GM12873 (cell line): ENCODE results near the gene RTN4.

Source experiments
- CTCF ChIP-seq: IDR thresholded peaks from 2 replicates; pipeline ENCODE4 v1.5.1; 2012; ENCODE audit warnings: low read depth, mild to moderate bottlenecking, moderate library complexity, low read length, control low read depth; ENCODE audit not compliant: insufficient read depth; ENCODE audit errors: missing control alignments

RTN4 gene

GRCh38 chr2:55018619-55019018, 31.6 kb downstream of the RTN4 start:
- no peak for TF ChIP-seq CTCF

- no peak for TF ChIP-seq CTCF
Observed at GRCh38 chr2:55017880-55018279, 32.4 kb downstream of the RTN4 start.

DNA sequence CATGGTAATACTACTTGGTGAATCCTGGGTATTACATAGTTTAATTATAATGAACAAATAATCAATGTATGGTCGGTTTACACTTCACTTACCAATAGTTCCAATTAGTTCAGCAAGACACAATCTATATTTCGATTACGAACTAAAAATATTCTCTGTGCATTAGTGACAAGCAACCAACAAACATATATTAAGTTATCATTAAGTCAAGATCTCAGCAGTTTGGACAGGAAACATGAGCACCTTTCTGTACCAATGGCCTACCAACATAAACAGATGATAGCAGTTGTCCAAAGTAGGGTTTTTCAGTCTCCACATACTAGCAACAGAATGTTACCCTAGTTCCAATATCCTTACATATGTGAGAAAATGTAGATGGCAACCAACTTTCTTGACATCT, 32.8 kb downstream of the RTN4 start:
- TF ChIP-seq CTCF: no peak

DNA sequence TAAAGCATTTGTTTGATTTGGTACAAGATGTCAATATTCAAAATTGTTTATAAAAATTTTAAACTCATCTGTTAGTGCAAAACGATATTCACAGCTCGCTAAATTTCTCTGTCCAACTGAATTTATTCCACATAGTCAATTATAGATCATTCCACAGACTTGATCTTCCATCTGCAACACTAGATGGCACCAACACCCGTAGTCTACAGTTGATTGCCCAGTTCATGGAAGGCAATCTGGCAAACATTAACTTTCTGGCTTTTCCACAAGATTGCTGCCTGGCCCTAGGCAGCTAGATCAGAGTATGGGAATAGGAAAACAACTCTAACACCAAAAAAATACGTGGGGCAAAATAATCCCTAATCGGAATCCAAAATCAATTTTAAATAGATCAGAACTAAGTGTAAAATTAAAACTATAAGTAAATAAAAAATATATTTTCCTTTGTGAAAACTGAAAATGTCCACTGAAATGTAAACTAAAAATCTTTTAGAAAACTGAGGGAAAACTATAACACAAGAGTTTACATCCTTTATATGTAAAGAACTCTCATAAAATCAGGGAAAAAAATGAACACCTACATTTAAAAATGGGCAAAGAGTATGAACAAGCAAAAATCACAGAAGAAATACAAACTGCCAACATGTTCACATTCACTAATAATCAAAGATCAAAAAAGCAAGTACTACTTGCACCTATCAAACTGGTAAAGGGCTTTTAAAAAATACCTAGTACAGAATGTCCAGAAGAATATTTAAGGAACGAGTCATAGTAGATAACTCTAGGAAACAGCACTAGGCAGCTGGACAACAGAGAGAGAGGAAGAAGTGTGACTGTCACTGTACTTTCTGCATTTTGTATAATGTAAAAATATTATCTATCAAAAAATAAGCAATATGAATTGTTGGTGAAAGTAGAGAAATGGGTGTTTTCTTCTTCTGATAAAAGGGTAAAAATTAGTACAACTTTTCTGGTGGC, 35.0 kb downstream of the RTN4 start:
- peak; percentile 57 for TF ChIP-seq CTCF

DNA sequence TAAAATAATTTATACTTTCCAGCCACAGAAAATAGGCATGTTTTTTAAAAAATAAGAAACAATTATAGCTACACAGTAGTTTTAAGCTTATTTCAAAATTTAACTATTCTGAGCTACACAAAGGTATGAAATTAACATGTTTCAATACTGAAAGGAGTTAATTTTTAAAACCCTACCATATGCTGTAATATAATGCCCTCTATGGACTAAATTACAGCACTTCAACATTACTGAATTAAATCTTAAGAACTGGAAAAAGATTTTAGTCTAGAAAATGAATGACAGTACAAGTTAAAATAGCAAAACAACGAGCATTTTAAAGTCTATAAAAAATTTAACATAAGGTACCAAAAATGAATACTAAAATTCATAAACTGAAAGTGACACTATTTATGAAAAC, 36.3 kb downstream of the RTN4 start:
- no peak for TF ChIP-seq CTCF

DNA sequence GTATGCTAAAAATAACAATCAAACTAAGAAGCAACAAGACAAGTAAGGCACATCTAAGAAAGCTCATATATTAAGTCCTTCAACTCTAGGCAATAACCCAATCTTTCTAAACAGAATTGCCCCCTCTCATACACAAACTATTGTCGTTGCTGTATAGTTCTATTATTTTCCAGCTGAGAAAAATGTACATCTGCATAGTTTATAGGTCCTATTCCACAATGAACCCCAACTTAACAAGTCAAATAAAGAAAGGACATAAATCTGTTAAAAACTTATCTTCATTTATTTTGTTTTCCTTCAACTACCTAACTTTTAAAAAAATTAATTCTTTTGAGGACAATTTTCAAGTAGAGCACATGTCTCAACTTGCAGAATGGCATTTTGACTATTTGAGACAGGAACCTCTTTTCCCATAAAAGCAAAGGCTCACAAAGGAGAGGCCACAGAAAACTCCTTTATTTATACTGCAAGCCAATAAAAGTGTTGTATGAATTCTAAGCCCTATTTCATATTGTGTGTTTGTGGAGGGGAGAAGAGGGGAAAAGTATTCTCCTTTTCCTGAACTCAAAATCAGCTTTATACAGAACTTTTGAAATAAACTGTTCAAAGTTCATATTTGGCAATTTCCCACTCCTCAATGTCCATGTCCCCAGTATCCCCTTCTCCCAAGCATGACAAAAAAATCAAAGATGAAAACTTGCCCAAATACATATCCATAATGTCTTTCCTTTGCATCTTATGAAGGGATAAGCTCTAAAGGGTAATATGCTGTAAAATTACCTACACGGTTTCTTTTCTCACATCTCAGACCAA, 37.4 kb downstream of the RTN4 start:
- TF ChIP-seq CTCF: no peak

DNA sequence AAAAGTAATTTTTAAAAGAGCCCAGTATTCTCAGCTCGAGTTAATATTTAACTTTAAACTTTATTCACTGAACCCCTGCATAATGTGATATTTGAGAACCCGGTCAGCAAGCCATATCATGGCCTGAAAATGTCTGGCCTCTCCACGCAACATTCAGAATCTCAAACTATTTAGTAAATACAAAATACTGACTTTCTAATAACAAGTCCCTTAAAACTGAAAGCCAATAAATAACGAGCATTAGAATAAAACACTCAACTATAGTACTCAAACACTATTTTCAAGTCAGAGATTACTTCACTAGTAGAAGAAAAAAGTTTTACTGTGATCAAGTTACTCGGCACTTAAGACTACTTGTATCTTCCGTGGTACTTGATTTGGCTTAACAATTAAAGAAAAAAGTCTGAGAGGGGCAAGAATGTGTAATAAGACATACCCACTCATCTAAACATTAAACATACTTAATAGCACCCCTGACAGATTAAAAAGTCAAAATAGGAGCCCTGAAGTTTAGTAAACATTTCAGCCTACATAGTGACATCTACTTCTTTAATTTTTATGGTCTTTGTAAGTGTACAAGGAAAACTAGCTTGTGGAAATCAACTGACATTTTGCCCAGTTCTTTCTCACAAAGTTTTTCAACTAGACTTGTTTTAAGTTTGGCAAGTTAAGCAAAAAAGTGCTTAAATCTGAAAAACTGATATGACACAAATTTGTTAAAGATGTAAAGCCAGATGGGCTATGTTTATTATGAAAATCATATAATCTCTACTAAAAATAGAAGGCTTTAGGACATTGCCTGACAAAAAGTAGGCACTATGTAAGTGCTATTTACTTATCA, 38.2 kb downstream of the RTN4 start:
- TF ChIP-seq CTCF: no peak
